ENCODE data around the gene TSPAN9.

GRCh38 chr12:3192221-3192620, 115.0 kb downstream of the TSPAN9 start:
- TF ChIP-seq, protein P1, sequence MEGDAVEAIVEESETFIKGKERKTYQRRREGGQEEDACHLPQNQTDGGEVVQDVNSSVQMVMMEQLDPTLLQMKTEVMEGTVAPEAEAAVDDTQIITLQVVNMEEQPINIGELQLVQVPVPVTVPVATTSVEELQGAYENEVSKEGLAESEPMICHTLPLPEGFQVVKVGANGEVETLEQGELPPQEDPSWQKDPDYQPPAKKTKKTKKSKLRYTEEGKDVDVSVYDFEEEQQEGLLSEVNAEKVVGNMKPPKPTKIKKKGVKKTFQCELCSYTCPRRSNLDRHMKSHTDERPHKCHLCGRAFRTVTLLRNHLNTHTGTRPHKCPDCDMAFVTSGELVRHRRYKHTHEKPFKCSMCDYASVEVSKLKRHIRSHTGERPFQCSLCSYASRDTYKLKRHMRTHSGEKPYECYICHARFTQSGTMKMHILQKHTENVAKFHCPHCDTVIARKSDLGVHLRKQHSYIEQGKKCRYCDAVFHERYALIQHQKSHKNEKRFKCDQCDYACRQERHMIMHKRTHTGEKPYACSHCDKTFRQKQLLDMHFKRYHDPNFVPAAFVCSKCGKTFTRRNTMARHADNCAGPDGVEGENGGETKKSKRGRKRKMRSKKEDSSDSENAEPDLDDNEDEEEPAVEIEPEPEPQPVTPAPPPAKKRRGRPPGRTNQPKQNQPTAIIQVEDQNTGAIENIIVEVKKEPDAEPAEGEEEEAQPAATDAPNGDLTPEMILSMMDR (IDR thresholded peaks at IDR 0.05) = no peak
- TF ChIP-seq POLR2A (IDR thresholded peaks at IDR 0.05; ENCODE audit: low read depth) = no peak
- TF ChIP-seq POLR2AphosphoS5 (IDR thresholded peaks at IDR 0.05) = no peak
